KOPT-K1 (cell line): ENCODE data around the gene NT5DC4.
"Not testable (repeated sequence)": the region's sequence is repeated elsewhere in the genome, so short reads cannot be mapped to it uniquely, and the experiment has no call there.

Source experiments
- H3K27ac ChIP-seq: fragments of 200-600 bp; sonication (generic); 2 replicates; pipeline ENCODE4 v1.5.1; 2016; ENCODE audit warnings: antibody characterized with exemption, mild to moderate bottlenecking, low read depth, low read length; ENCODE audit not compliant: poor library complexity, severe bottlenecking
- H3K36me3 ChIP-seq: fragments of 200-600 bp; sonication (generic); 2 replicates; pipeline ENCODE4 v1.5.1; 2017; ENCODE audit warnings: antibody characterized with exemption, mild to moderate bottlenecking, low read length, moderate library complexity; ENCODE audit not compliant: insufficient read depth
- H3K9me3 ChIP-seq: fragments of 200-600 bp; sonication (generic); 2 replicates; pipeline ENCODE4 v1.5.1; 2017; ENCODE audit warnings: antibody characterized with exemption, low read length, mild to moderate bottlenecking; ENCODE audit not compliant: insufficient read depth, poor library complexity, severe bottlenecking

Gene NT5DC4

DNA sequence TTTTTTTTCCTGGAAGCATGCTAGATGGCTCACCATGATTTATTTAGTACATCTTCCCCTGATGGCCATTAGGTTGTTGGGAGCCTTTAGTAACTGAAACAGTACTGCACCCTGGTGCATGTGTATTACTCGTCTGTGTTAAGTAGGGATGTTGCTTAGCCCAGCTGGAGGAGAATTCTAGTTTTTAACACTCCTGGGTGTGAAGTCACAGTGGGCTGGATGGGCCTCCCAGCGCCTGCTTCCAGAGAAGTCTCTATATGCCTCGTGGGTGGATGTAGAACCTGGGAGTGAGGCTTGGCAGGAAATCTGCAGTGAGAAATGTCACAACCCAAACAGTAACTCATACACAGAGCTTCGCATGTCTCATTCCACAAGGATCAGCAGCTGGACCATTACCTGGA is 28.9 kb upstream of the NT5DC4 start:
- Histone ChIP-seq H3K9me3 (no peaks in the 10 kb centered on the region), H3K36me3 (no peaks in the 10 kb centered on the region), H3K27ac (no peak overlapping the region)

DNA sequence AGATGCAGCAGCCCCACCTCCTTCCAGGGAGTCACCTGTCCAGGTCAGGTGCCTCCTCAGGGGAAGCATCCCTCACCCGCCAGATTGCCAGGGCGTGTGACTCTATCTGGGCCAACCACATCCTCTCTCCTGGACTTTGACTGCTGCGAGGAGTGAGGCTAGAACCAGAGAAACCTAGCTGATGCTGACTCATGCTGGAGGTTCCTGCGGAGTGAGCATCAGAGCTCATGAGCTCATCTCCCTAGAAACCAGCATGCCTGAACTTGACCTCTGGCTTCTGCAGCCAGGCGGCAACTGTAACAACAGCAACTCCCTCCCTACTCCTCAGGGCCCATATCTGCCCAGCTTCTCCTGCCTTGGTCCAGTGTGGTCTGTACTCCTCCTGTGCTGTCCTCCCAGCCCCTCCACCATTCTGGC is 28.3 kb upstream of the NT5DC4 start:
- H3K36me3 ChIP-seq: no peaks in the 10 kb centered on the region
- no peaks in the 10 kb centered on the region for H3K9me3 ChIP-seq
- H3K27ac ChIP-seq: no peak overlapping the region

- Histone ChIP-seq H3K27ac (no peak overlapping the region), H3K9me3 (no peaks in the 10 kb centered on the region), H3K36me3 (no peaks in the 10 kb centered on the region)
Observed at GRCh38 chr2:112692918-112693317, 27.9 kb upstream of the NT5DC4 start.

DNA sequence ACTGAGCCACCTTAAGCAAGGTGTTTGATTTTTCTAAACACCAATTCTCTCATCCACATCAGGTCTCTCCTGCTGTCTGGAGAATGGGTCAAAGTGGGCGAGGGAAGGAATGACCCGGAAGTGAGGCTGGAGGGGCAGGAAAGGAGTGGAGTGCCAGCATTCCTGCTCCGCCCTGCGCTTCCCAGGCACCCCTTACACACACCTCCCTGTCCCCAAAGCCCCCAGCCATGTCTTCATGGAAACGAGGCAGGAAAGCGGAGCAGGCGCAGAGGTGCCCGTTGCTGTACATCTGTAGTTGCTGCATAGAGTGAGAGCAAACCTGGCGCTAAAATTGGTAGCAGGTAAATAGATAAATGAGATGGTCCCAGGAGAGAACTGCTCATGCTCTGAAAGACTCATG is 27.2 kb upstream of the NT5DC4 start:
- no peaks in the 10 kb centered on the region for H3K9me3 ChIP-seq
- no peak overlapping the region for H3K27ac ChIP-seq
- H3K36me3 ChIP-seq: no peaks in the 10 kb centered on the region

DNA sequence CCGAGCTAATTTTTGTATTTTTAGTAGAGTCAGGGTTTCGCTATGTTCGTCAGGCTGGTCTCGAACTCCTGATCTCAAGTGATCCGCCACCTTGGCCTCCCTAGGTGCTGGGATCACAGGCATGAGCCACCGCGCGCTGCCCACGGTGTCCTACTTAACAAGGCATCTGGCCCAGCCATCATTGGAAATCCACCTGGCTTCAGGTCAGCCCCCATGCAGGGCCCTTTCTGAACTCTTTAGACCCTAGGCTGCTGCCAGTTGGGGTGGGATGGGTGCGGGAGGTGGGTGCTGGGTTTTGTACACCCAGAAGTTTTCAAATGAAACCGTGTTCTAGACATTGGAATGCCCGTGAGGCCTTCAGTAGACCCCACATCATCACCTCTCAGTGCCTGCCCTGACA is 26.6 kb upstream of the NT5DC4 start:
- H3K36me3 ChIP-seq: no peaks in the 10 kb centered on the region
- no peaks in the 10 kb centered on the region for H3K9me3 ChIP-seq
- no peak overlapping the region for H3K27ac ChIP-seq

DNA sequence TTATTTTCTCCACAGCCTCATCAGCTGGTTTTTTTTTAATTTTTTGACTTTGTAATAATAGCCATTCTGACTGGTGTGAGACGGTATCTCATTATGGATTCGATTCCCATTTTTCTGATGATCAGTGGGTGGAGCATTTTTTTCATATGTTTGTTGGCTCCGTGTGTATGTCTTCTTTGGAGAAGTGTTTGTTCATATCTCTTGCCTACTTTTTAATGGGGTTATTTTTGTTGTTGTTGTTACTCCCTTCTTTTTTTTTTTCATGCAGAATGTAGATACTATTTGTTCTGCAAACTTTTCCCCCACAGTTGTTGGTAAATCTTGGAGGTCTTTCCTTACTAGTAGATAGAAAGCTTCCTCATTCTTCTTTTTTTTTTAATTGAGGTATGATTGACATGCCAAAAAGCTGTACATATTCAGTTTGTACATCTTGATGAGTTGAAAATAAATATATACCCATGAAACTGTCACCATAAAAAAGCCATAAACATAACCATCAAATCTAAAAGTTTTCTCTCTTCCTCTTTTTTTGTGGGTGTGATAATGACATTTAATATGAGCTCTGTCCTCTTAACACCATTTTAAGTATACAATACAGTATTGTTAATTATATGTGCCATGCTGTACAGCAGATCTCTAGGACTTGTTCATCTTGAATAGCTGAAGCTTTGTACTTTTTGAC is 21.8 kb upstream of the NT5DC4 start:
- Histone ChIP-seq H3K27ac (no peak overlapping the region), H3K9me3 (no peaks in the 10 kb centered on the region), H3K36me3 (no peaks in the 10 kb centered on the region)

- H3K27ac ChIP-seq: no peak overlapping the region
- no peaks in the 10 kb centered on the region for H3K36me3 ChIP-seq
- no peaks in the 10 kb centered on the region for H3K9me3 ChIP-seq
Observed at GRCh38 chr2:112699984-112700667, 20.7 kb upstream of the NT5DC4 start.

DNA sequence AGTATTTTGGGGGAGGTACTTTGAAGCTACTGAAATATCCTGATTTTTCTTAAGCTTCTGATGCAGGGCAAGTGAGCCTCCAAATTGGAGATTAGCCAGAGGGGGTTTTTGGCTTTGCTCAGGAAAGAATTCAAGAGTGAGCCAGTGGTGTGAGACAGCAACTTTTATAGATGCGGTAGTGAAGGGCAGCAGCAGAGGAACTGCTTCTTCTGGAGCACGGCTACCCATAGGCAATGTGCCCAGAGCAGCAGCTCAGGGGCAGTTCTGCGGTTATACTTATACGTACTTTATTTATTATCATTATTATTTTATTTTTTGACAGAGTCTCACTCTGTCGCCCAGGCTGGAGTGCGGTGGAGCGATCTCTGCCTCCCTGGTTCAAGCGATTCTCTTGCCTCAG is 19.8 kb upstream of the NT5DC4 start:
- Histone ChIP-seq H3K9me3 (no peaks in the 10 kb centered on the region), H3K36me3 (no peaks in the 10 kb centered on the region), H3K27ac (no peak overlapping the region)

GRCh38 chr2:112703684-112704083 is 17.1 kb upstream of the NT5DC4 start:
- Histone ChIP-seq H3K27ac (no peak overlapping the region), H3K36me3 (no peaks in the 10 kb centered on the region), H3K9me3 (no peaks in the 10 kb centered on the region)

GRCh38 chr2:112705575-112705974 is 15.2 kb upstream of the NT5DC4 start:
- H3K9me3 ChIP-seq: no peaks in the 10 kb centered on the region
- H3K36me3 ChIP-seq: no peaks in the 10 kb centered on the region
- no peak overlapping the region for H3K27ac ChIP-seq

DNA sequence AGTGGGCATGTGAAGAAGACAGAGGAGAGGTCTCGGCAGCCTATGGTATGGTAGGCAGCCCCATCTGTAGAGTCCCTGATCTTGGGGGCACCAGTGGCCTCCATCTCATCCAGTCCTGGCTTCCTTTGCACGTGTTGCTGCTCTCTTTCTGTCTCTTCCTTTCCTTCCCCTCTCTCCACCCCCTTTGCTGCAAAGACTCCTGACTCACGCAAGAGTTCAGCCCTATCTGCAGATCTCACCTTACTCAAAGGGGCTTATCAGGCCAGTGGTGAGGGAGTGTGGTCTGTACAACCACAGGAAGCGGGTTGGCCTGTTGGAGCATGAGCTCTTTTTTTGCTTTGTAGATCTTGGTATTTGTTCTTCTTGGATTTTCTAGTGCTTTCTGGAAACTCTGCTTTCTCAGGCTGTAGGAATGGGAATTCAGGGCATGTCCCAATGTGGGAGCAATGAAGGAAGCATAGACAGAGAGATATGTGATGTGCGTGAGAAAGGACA is 14.6 kb upstream of the NT5DC4 start:
- Histone ChIP-seq H3K27ac (no peak overlapping the region), H3K9me3 (no peaks in the 10 kb centered on the region), H3K36me3 (no peaks in the 10 kb centered on the region)

- not testable (repeated sequence) for H3K36me3 ChIP-seq, H3K9me3 ChIP-seq, H3K27ac ChIP-seq
Observed at GRCh38 chr2:112706947-112707346, 13.9 kb upstream of the NT5DC4 start.

GRCh38 chr2:112708968-112709367 is 11.9 kb upstream of the NT5DC4 start:
- no peaks in the 10 kb centered on the region for H3K36me3 ChIP-seq
- no peaks in the 10 kb centered on the region for H3K9me3 ChIP-seq
- H3K27ac ChIP-seq: no peak overlapping the region

DNA sequence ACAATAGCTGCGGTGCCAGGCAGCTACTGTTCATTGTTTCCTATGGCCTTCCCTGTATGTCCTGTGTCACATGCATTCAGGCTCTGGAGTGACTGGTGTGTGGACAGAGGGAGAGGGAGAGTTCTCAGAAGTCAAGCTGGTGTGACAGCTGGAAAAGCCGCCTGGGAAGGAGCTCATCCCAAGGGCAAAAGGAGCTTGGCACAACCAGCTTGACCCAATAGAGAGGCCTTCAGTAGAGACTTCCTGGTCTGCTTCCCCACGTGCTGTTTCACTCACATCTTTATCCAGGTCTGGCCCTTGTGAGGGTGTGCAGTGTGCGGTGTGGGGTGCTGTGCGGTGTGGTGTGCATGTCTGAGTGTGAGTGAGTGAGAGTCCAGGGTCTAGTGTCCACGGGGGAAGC is 11.1 kb upstream of the NT5DC4 start:
- Histone ChIP-seq H3K9me3 (no peaks in the 10 kb centered on the region), H3K27ac (no peak overlapping the region), H3K36me3 (no peaks in the 10 kb centered on the region)

- H3K27ac ChIP-seq: no peak overlapping the region
- no peaks in the 10 kb centered on the region for H3K36me3 ChIP-seq
- no peaks in the 10 kb centered on the region for H3K9me3 ChIP-seq
Observed at GRCh38 chr2:112710956-112711750, 9.7 kb upstream of the NT5DC4 start.
